Keratinocyte (primary cell): ENCODE data around the gene MYO19.

ENCODE experiments used
- EZH2 ChIP-seq: IDR thresholded peaks from one replicate; pipeline ENCODE4 v1.6.1; 2012; ENCODE audit warnings: inconsistent platforms, mild to moderate bottlenecking, low read length, moderate library complexity
- TF ChIP-seq, protein P1 (sequence below), 3 experiments: IDR thresholded peaks in 1 of 3; conservative IDR thresholded peaks in 1 of 3; optimal IDR thresholded peaks in 1 of 3; 2 replicates in 2 of 3; 3 replicates in 1 of 3; pipeline versions ENCODE3 to v1.5.1; 2011; ENCODE audit warnings: low read length in 3 of 3, mild to moderate bottlenecking in 3 of 3, moderate library complexity in 2 of 3, control low read depth in 1 of 3, inconsistent platforms in 1 of 3; ENCODE audit not compliant: insufficient read depth in 2 of 3; ENCODE audit errors: extremely low read depth in 1 of 3

GRCh38 chr17:36532435-36532975, 2.2 kb downstream of the MYO19 start:
- TF ChIP-seq, protein P1, sequence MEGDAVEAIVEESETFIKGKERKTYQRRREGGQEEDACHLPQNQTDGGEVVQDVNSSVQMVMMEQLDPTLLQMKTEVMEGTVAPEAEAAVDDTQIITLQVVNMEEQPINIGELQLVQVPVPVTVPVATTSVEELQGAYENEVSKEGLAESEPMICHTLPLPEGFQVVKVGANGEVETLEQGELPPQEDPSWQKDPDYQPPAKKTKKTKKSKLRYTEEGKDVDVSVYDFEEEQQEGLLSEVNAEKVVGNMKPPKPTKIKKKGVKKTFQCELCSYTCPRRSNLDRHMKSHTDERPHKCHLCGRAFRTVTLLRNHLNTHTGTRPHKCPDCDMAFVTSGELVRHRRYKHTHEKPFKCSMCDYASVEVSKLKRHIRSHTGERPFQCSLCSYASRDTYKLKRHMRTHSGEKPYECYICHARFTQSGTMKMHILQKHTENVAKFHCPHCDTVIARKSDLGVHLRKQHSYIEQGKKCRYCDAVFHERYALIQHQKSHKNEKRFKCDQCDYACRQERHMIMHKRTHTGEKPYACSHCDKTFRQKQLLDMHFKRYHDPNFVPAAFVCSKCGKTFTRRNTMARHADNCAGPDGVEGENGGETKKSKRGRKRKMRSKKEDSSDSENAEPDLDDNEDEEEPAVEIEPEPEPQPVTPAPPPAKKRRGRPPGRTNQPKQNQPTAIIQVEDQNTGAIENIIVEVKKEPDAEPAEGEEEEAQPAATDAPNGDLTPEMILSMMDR (optimal IDR thresholded peaks at IDR 0.05 in 1 of 3, IDR thresholded peaks at IDR 0.05 in 1 of 3, conservative IDR thresholded peaks at IDR 0.05 in 1 of 3; ENCODE audit: extremely low read depth in 1 of 3, insufficient read depth in 2 of 3, low read length in 3 of 3), result no peak
- TF ChIP-seq EZH2, result no peak
